Measurements from ENCODE around the gene MCF2L2. TPM values are rescaled to one million over a fixed set of nuclear protein-coding genes. Genes with fewer than 3 reads are reported as not detected.

MCF2L2 gene
- total and polyA plus RNA-seq, 2 donors (not counting 3 experiments of a cell fraction or from before 2014, with no cell fraction given), result 0.15 to 1.1 TPM

DNA sequence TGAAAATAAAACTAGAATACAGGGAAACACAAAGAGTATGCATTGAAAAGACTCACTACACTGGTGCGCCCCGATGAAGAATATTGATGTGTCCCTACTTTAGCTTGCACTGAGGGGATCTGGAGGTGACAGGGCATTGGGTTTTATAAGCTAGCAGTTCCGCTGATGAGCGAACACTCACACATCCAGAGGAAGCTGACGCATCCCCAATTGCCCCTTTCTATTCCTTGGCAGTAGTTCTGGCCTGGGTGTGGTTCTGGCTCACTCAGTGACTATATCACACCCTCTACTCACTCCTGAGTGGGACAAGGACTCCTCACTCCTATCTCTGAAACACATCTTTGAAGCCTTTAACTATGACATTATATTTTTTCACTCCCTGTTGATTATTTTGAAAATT lies 104.3 kb downstream of the MCF2L2 start:
- Histone ChIP-seq H2AFZ (ENCODE audit: low read depth, low read length) (no peak overlapping the region), H3K9me1 (replicated peaks; ENCODE audit: control insufficient read depth, extremely low read depth, insufficient read depth, low read length) (no peaks in the 10 kb centered on the region), H3K4me3 (replicated peaks in 1 of 3; ENCODE audit: insufficient read depth in 1 of 3, low read depth in 1 of 3, low read length in 3 of 3) (no peak overlapping the region), H3K27me3 (ENCODE audit: control insufficient read depth in 2 of 2, insufficient read depth in 2 of 2, low read length in 2 of 2) (no peaks in the 10 kb centered on the region), H4K20me1 (replicated peaks; ENCODE audit: control insufficient read depth, extremely low read depth, insufficient read depth, low read length) (no peaks in the 10 kb centered on the region), H3K4me2 (ENCODE audit: insufficient read depth, low read length) (no peak overlapping the region), H3K36me3 (ENCODE audit: control insufficient read depth in 2 of 2, extremely low read depth in 1 of 2, insufficient read depth in 2 of 2, low read length in 2 of 2) (no peaks in the 10 kb centered on the region), H3K79me2 (ENCODE audit: control insufficient read depth, insufficient read depth, low read length) (no peaks in the 10 kb centered on the region), H3K9ac (replicated peaks; ENCODE audit: extremely low read depth, insufficient read depth, low read length) (no peak overlapping the region), H3K9me3 (replicated peaks; ENCODE audit: control insufficient read depth, insufficient read depth, low read length) (no peaks in the 10 kb centered on the region), H3K4me1 (ENCODE audit: control insufficient read depth, extremely low read depth, insufficient read depth, low read length) (peaks cover 25% of the 10 kb centered on the region), H3K27ac (ENCODE audit: insufficient read depth, low read depth, low read length) (no peak overlapping the region)
- DNase-seq (ENCODE audit: low read depth, low spot score) (peak; percentile 49), FAIRE-seq (peak; percentile 48)
- dilution Hi-C loops (cut with MboI; ENCODE audit: extremely low pct_ligation_motif_present, low sequenced_read_pairs) (no loop called here), intact Hi-C loops (cut with micrococcal nuclease) (no loop called here)
- CTCF ChIA-PET, result interaction anchor here (1.4 to 1.8 kb wide), 2 partner anchors 38 to 58 kb away, joined by 4 to 5 read pairs; no protein-coding TSS in a partner anchor
- TF ChIP-seq EZH2 (IDR thresholded peaks at IDR 0.05; ENCODE audit: borderline replicate concordance, low read depth, low read length, severe bottlenecking) (no peak), JUN (IDR thresholded peaks at IDR 0.05; ENCODE audit: borderline replicate concordance, insufficient read depth, insufficient read length, low read depth) (peak; percentile 14), POLR2AphosphoS5 (IDR thresholded peaks at IDR 0.05; ENCODE audit: insufficient read depth, low read depth, low read length) (peak; percentile 34), GATA2 (IDR thresholded peaks at IDR 0.05; ENCODE audit: insufficient read depth, insufficient read length, low read depth, low read length) (peak; percentile 39), FOS (IDR thresholded peaks at IDR 0.05; ENCODE audit: borderline replicate concordance, insufficient read depth, low read length) (peak; percentile 38)
- BruUV-seq (replicated peaks), result no TSS peak
- POLR2A ChIA-PET, result no interaction called here

DNA sequence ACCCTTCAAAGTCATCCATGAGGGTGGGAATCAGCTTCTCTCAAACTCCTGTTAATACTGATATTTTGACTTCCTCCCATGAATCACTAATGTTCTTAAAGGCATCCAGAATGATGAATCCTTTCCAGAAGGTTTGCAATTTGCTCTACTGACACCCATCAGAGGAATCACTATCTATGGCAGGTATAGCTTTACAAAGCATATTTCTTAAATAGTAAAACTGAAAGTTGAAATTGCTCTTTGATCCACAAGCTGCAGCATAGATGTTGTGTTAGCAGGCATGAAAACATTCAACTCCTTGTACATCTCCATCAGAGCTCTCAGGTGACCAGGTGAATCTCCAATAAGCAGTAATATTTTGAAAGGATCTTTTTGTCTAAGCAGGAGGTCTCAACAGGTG lies 109.0 kb downstream of the MCF2L2 start:
- Histone ChIP-seq H3K27ac (ENCODE audit: insufficient read depth, low read depth, low read length) (no peak overlapping the region), H3K27me3 (ENCODE audit: control insufficient read depth in 2 of 2, insufficient read depth in 2 of 2, low read length in 2 of 2) (no peaks in the 10 kb centered on the region), H3K4me3 (replicated peaks in 1 of 3; ENCODE audit: insufficient read depth in 1 of 3, low read depth in 1 of 3, low read length in 3 of 3) (no peak overlapping the region), H3K9me3 (replicated peaks; ENCODE audit: control insufficient read depth, insufficient read depth, low read length) (no peaks in the 10 kb centered on the region), H3K9ac (replicated peaks; ENCODE audit: extremely low read depth, insufficient read depth, low read length) (no peak overlapping the region), H4K20me1 (replicated peaks; ENCODE audit: control insufficient read depth, extremely low read depth, insufficient read depth, low read length) (no peaks in the 10 kb centered on the region), H3K79me2 (ENCODE audit: control insufficient read depth, insufficient read depth, low read length) (no peaks in the 10 kb centered on the region), H3K4me2 (ENCODE audit: insufficient read depth, low read length) (no peak overlapping the region), H3K4me1 (ENCODE audit: control insufficient read depth, extremely low read depth, insufficient read depth, low read length) (peaks cover 5% of the 10 kb centered on the region), H3K36me3 (ENCODE audit: control insufficient read depth in 2 of 2, extremely low read depth in 1 of 2, insufficient read depth in 2 of 2, low read length in 2 of 2) (no peaks in the 10 kb centered on the region), H2AFZ (ENCODE audit: low read depth, low read length) (no peak overlapping the region), H3K9me1 (replicated peaks; ENCODE audit: control insufficient read depth, extremely low read depth, insufficient read depth, low read length) (no peaks in the 10 kb centered on the region)
- POLR2A ChIA-PET, result no interaction called here
- BruUV-seq (replicated peaks), result no TSS peak
- FAIRE-seq (no peak), DNase-seq (ENCODE audit: low read depth, low spot score) (no peak)
- TF ChIP-seq, protein P1, sequence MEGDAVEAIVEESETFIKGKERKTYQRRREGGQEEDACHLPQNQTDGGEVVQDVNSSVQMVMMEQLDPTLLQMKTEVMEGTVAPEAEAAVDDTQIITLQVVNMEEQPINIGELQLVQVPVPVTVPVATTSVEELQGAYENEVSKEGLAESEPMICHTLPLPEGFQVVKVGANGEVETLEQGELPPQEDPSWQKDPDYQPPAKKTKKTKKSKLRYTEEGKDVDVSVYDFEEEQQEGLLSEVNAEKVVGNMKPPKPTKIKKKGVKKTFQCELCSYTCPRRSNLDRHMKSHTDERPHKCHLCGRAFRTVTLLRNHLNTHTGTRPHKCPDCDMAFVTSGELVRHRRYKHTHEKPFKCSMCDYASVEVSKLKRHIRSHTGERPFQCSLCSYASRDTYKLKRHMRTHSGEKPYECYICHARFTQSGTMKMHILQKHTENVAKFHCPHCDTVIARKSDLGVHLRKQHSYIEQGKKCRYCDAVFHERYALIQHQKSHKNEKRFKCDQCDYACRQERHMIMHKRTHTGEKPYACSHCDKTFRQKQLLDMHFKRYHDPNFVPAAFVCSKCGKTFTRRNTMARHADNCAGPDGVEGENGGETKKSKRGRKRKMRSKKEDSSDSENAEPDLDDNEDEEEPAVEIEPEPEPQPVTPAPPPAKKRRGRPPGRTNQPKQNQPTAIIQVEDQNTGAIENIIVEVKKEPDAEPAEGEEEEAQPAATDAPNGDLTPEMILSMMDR (IDR thresholded peaks at IDR 0.05; ENCODE audit: extremely low read depth in 1 of 2, insufficient read depth in 1 of 2, low read depth in 1 of 2, low read length in 2 of 2), result no peak
- TF ChIP-seq MYC (IDR thresholded peaks at IDR 0.05; ENCODE audit: low read depth, low read length), result no peak
- no peak for TF ChIP-seq POLR2AphosphoS5 (IDR thresholded peaks at IDR 0.05; ENCODE audit: insufficient read depth, low read depth, low read length)
- TF ChIP-seq, protein P2, sequence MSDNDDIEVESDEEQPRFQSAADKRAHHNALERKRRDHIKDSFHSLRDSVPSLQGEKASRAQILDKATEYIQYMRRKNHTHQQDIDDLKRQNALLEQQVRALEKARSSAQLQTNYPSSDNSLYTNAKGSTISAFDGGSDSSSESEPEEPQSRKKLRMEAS (IDR thresholded peaks at IDR 0.05; ENCODE audit: insufficient read depth, insufficient read length), result no peak
- no peak for TF ChIP-seq JUN (IDR thresholded peaks at IDR 0.05; ENCODE audit: borderline replicate concordance, insufficient read depth, insufficient read length, low read depth)
- TF ChIP-seq GATA2 (IDR thresholded peaks at IDR 0.05; ENCODE audit: insufficient read depth, insufficient read length, low read depth, low read length), result no peak
- TF ChIP-seq POLR2A (IDR thresholded peaks at IDR 0.05; ENCODE audit: low read depth, low read length), result no peak
- TF ChIP-seq FOS (IDR thresholded peaks at IDR 0.05; ENCODE audit: borderline replicate concordance, insufficient read depth, low read length), result no peak
- no peak for TF ChIP-seq EZH2 (IDR thresholded peaks at IDR 0.05; ENCODE audit: borderline replicate concordance, low read depth, low read length, severe bottlenecking)
- dilution Hi-C loops (cut with MboI; ENCODE audit: extremely low pct_ligation_motif_present, low sequenced_read_pairs), result no loop called here
- CTCF ChIA-PET, result interaction anchor here (1.1 to 1.4 kb wide), 2 partner anchors 12 to 135 kb away, joined by 3 to 4 read pairs; no protein-coding TSS in a partner anchor
- intact Hi-C loops (cut with micrococcal nuclease), result no loop called here
